ENCODE data around the gene ETV3L. TPM values are rescaled to one million over a fixed set of nuclear protein-coding genes. Genes with fewer than 3 reads are reported as not detected.

ETV3L gene
- total RNA-seq, 5 donors from 2014 or later (not counting 1 experiment from before 2014, with no cell fraction given) = not detected

DNA sequence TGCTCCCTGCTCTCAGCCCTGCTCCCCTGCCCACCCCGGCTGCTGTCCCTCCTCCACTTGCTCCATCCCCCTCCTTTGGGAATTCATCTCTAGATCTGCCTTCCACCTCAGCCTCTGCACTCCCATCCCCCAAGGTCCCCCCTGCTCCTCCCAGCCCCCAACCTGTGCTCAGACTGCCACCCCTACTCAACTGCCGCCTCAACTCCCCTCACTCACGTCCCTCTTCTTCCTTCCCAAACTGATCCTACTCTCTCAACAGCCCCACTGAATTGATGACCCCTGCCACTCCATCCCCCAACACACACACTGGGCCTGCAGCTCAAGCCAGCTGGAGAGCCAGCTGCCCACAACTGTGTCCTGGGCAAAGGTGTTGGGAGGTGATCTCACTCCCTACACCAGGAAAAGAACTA lies 15.8 kb upstream of the ETV3L start:
- no peak overlapping the region for H3K27ac ChIP-seq (ENCODE audit: low read length)
- ChIA-PET POLR2A (no interaction called here), CTCF (no interaction called here)
- H3K9me3 Mint-ChIP-seq = no peaks in the 10 kb centered on the region
- H3K27ac Mint-ChIP-seq = no peak overlapping the region
- peaks cover 8 to 10% of the 10 kb centered on the region in 2 experiments for H3K4me1 ChIP-seq (ENCODE audit: control insufficient read depth in 1 of 2, extremely low read depth in 1 of 2, insufficient read depth in 2 of 2, low read length in 2 of 2)
- no peaks in the 10 kb centered on the region for H3K36me3 ChIP-seq (ENCODE audit: control insufficient read depth in 2 of 2, extremely low read depth in 1 of 2, insufficient read depth in 1 of 2, low read length in 1 of 2)
- WGBS (ENCODE audit: insufficient coverage) = 77% methylated on average over 3 of the region's 3 CpGs
- no peaks in the 10 kb centered on the region for H3K36me3 Mint-ChIP-seq
- no peaks in the 10 kb centered on the region for H3K9me3 ChIP-seq
- H3K4me3 Mint-ChIP-seq = no peak overlapping the region
- DNase-seq (no peak), ATAC-seq (replicated peaks in 1 of 4) (no peak)
- peaks cover 4 to 9% (median 6%) of the 10 kb centered on the region in 3 donors for H3K4me1 Mint-ChIP-seq
- H3K27me3 ChIP-seq (replicated peaks in 1 of 2; ENCODE audit: control insufficient read depth in 2 of 2, extremely low read depth in 1 of 2, insufficient read depth in 2 of 2, low read length in 1 of 2) = peaks cover 0 to 27% of the 10 kb centered on the region in 2 experiments
- H3K4me3 ChIP-seq (ENCODE audit: control insufficient read depth in 1 of 2, extremely low read depth in 1 of 2, low read length in 1 of 2) = no peak overlapping the region
- peaks cover 7 to 11% of the 10 kb centered on the region in 2 donors for H3K27me3 Mint-ChIP-seq

DNA sequence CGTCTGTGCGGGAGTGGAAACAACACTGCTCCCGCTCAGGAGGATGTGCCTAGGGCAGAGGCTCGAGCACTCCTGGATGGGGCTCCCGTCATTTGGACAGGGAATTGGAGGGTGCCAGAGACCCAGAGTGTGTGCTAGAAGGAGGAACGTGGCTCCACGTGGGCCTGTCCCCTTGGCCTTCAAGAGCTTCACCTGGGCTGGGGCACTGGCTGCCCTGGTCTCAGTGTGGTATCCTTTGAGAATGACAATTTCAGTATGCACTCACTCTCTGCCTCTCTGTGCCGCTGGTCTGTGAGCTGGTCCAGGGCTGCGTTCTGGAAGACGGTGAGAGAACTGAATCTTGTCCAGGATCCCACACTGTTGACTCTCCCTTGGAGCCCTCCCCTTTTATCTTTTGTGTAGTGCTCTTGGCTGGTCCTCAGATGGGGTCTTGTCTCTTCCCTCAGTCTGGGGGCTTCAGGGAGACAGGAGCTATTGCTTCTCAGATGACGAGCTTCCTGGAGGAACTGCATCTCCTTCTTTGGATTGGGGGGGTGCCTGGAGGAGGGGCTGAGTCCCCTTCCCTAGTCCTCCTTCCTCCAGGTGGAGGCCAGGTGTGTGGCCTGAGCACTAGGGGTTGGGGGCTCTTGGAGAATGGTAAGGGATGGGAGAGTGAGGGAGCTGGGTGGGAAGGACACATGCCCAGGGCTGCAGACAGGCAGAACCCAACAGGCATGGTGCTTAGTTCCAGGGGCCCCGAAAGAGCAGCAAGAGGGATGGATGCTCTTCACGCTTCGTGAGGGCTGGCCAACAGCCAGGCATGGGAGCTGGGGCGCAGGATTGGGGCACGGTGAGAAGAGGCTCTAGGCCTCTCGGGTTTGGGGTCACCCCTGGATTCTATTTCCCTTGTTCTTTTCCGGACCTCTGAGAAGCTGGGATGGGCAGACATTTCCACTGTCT lies 14.8 kb upstream of the ETV3L start:
- H3K9me3 Mint-ChIP-seq = no peaks in the 10 kb centered on the region
- H3K4me3 ChIP-seq (ENCODE audit: control insufficient read depth in 1 of 2, extremely low read depth in 1 of 2, low read length in 1 of 2) = no peak overlapping the region
- no peaks in the 10 kb centered on the region for H3K36me3 Mint-ChIP-seq
- H3K27ac Mint-ChIP-seq = no peak overlapping the region
- ChIA-PET POLR2A (no interaction called here), CTCF (interaction anchor here in 1 of 2 donors (1.6 kb wide), 1 partner anchor 15 kb away, joined by 3 read pairs; the partner anchor contains the start of gene ETV3L)
- WGBS (ENCODE audit: insufficient coverage) = 84% methylated on average over 15 of the region's 18 CpGs
- no peaks in the 10 kb centered on the region for H3K36me3 ChIP-seq (ENCODE audit: control insufficient read depth in 2 of 2, extremely low read depth in 1 of 2, insufficient read depth in 1 of 2, low read length in 1 of 2)
- peaks cover 8 to 10% of the 10 kb centered on the region in 2 experiments for H3K4me1 ChIP-seq (ENCODE audit: control insufficient read depth in 1 of 2, extremely low read depth in 1 of 2, insufficient read depth in 2 of 2, low read length in 2 of 2)
- H3K27me3 Mint-ChIP-seq = peaks cover 11 to 12% of the 10 kb centered on the region in 2 donors
- DNase-seq (no peak), ATAC-seq (replicated peaks in 1 of 4) (no peak)
- no peak overlapping the region for H3K4me3 Mint-ChIP-seq
- peaks cover 4 to 9% (median 6%) of the 10 kb centered on the region in 3 donors for H3K4me1 Mint-ChIP-seq
- H3K27ac ChIP-seq (ENCODE audit: low read length) = no peak overlapping the region
- no peaks in the 10 kb centered on the region for H3K9me3 ChIP-seq
- peaks cover 0 to 31% of the 10 kb centered on the region in 2 experiments for H3K27me3 ChIP-seq (replicated peaks in 1 of 2; ENCODE audit: control insufficient read depth in 2 of 2, extremely low read depth in 1 of 2, insufficient read depth in 2 of 2, low read length in 1 of 2)

DNA sequence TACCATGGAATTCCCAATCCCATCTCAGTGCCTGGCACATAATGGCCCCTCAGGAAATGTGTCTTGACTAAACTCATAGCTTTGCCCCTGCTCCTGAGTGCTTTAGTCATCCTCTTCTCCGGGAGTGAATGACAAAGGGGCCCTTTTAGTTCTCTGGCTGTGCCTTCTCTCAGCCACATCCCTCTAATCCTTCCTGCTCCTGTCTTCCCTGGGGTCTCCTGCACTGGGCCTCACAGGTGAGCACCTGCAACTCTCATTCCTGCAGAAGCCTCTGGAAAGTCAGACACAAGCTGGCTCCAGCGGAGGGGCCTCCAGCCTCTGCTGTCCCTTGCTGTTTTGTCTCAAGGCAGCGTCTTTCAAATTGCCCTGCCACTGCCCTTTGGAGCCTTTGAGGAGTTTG lies 14.0 kb upstream of the ETV3L start:
- H3K27me3 ChIP-seq (replicated peaks in 1 of 2; ENCODE audit: control insufficient read depth in 2 of 2, extremely low read depth in 1 of 2, insufficient read depth in 2 of 2, low read length in 1 of 2) = peaks cover 0 to 38% of the 10 kb centered on the region in 2 experiments
- H3K4me3 ChIP-seq (ENCODE audit: control insufficient read depth in 1 of 2, extremely low read depth in 1 of 2, low read length in 1 of 2) = no peak overlapping the region
- Mint-ChIP-seq H3K4me1 (peaks cover 4 to 9% (median 6%) of the 10 kb centered on the region in 3 donors), H3K27me3 (peaks cover 16 to 19% of the 10 kb centered on the region in 2 donors), H3K36me3 (no peaks in the 10 kb centered on the region), H3K9me3 (no peaks in the 10 kb centered on the region), H3K27ac (no peak overlapping the region), H3K4me3 (no peak overlapping the region)
- peaks cover 8 to 10% of the 10 kb centered on the region in 2 experiments for H3K4me1 ChIP-seq (ENCODE audit: control insufficient read depth in 1 of 2, extremely low read depth in 1 of 2, insufficient read depth in 2 of 2, low read length in 2 of 2)
- DNase-seq = no peak
- CTCF ChIA-PET = interaction anchor here in 1 of 2 donors (1.6 kb wide), 1 partner anchor 14 kb away, joined by 3 read pairs; the partner anchor contains the start of gene ETV3L
- H3K9me3 ChIP-seq = no peaks in the 10 kb centered on the region
- no peak for ATAC-seq (replicated peaks in 1 of 4)
- 50% methylated on average over 1 of the region's 3 CpGs for WGBS (ENCODE audit: insufficient coverage)
- H3K27ac ChIP-seq (ENCODE audit: low read length) = no peak overlapping the region
- H3K36me3 ChIP-seq (ENCODE audit: control insufficient read depth in 2 of 2, extremely low read depth in 1 of 2, insufficient read depth in 1 of 2, low read length in 1 of 2) = no peaks in the 10 kb centered on the region
- POLR2A ChIA-PET = no interaction called here

DNA sequence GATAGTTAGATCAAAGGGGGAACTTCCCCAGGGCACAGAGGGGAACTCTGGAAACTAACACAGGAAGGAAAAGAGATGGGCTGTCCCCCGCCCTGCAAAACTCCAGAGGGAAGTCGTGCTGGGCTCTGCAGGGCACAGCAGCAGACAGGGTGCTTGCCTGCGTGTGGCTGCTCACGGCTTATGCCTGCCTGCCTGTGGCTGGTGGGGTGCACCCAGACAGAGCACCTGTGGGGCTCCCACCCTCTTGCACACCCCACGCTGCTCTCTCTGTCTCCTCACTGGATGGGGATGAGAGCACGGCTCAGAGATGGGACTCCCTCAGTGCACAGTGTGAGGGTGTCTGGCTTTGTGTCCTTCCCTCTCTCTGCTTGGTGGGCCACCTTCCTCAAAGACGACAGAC lies 13.5 kb upstream of the ETV3L start:
- Mint-ChIP-seq H3K27ac (no peak overlapping the region), H3K4me3 (no peak overlapping the region), H3K36me3 (no peaks in the 10 kb centered on the region), H3K27me3 (peaks cover 22 to 24% of the 10 kb centered on the region in 2 donors), H3K9me3 (no peaks in the 10 kb centered on the region), H3K4me1 (peaks cover 4 to 9% (median 6%) of the 10 kb centered on the region in 3 donors)
- no peak overlapping the region for H3K27ac ChIP-seq (ENCODE audit: low read length)
- H3K36me3 ChIP-seq (ENCODE audit: control insufficient read depth in 2 of 2, extremely low read depth in 1 of 2, insufficient read depth in 1 of 2, low read length in 1 of 2) = no peaks in the 10 kb centered on the region
- 58% methylated on average over 4 of the region's 7 CpGs for WGBS (ENCODE audit: insufficient coverage)
- no peak overlapping the region for H3K4me3 ChIP-seq (ENCODE audit: control insufficient read depth in 1 of 2, extremely low read depth in 1 of 2, low read length in 1 of 2)
- H3K9me3 ChIP-seq = no peaks in the 10 kb centered on the region
- H3K27me3 ChIP-seq (replicated peaks in 1 of 2; ENCODE audit: control insufficient read depth in 2 of 2, extremely low read depth in 1 of 2, insufficient read depth in 2 of 2, low read length in 1 of 2) = peaks cover 0 to 40% of the 10 kb centered on the region in 2 experiments
- CTCF ChIA-PET = interaction anchor here in 1 of 2 donors (0.6 kb wide), 1 partner anchor 40 kb away, joined by 3 read pairs; no protein-coding TSS in a partner anchor
- DNase-seq = no peak
- no peak for ATAC-seq (replicated peaks in 1 of 4)
- POLR2A ChIA-PET = no interaction called here
- H3K4me1 ChIP-seq (ENCODE audit: control insufficient read depth in 1 of 2, extremely low read depth in 1 of 2, insufficient read depth in 2 of 2, low read length in 2 of 2) = peaks cover 8 to 10% of the 10 kb centered on the region in 2 experiments

DNA sequence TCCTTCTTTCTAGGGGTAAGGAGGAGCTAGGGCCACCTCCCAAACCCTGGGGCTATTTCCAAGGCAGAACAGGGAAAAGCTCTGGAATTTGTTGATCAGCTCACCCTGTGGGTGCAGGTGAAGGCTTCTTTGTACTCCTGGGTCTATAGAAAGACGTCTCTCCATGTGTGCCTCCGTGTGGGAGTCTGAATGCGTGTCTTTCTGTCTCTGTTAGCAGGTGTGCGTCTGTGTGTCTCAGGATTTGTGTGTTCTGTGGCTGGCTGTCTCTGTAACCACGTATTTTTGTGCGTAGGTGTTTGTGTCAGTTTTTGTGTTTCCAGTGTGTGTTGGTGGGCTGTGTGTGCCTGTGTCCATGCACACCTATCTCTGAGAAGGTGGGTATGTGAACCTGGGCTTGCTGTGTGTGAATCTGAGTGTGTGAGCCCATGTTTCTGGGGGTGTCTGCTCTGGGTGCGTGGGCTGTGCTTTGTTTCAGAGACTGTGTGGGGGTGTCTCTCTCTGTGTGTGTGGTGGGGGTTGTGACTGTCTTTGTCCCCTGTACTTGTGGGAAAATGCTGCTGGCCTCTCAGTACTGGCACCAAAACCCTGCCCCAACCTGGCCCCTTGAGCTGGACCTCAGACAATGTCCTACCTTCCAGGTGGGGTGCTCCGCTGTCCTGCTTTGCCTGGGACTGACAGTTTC lies 12.7 kb upstream of the ETV3L start:
- 61% methylated on average over 8 of the region's 8 CpGs for WGBS (ENCODE audit: insufficient coverage)
- H3K4me1 Mint-ChIP-seq = peaks cover 0 to 4% (median 0%) of the 10 kb centered on the region in 3 donors
- peaks cover 3% of the 10 kb centered on the region in 2 experiments for H3K4me1 ChIP-seq (ENCODE audit: control insufficient read depth in 1 of 2, extremely low read depth in 1 of 2, insufficient read depth in 2 of 2, low read length in 2 of 2)
- no peak overlapping the region for H3K4me3 Mint-ChIP-seq
- ATAC-seq (replicated peaks in 1 of 4) (no peak), DNase-seq (no peak)
- ChIA-PET CTCF (interaction anchor here in 1 of 2 donors (0.6 kb wide), 1 partner anchor 39 kb away, joined by 3 read pairs; no protein-coding TSS in a partner anchor), POLR2A (interaction anchor here in 1 of 2 donors (0.6 kb wide), 1 partner anchor 44 kb away, joined by 5 read pairs; no protein-coding TSS in a partner anchor)
- H3K36me3 Mint-ChIP-seq = no peaks in the 10 kb centered on the region
- no peaks in the 10 kb centered on the region for H3K9me3 Mint-ChIP-seq
- no peak overlapping the region for H3K27ac ChIP-seq (ENCODE audit: low read length)
- peaks cover 29 to 31% of the 10 kb centered on the region in 2 donors for H3K27me3 Mint-ChIP-seq
- H3K36me3 ChIP-seq (ENCODE audit: control insufficient read depth in 2 of 2, extremely low read depth in 1 of 2, insufficient read depth in 1 of 2, low read length in 1 of 2) = no peaks in the 10 kb centered on the region
- H3K27me3 ChIP-seq (replicated peaks in 1 of 2; ENCODE audit: control insufficient read depth in 2 of 2, extremely low read depth in 1 of 2, insufficient read depth in 2 of 2, low read length in 1 of 2) = peaks cover 0 to 48% of the 10 kb centered on the region in 2 experiments
- no peak overlapping the region for H3K4me3 ChIP-seq (ENCODE audit: control insufficient read depth in 1 of 2, extremely low read depth in 1 of 2, low read length in 1 of 2)
- no peak overlapping the region for H3K27ac Mint-ChIP-seq
- H3K9me3 ChIP-seq = no peaks in the 10 kb centered on the region

Measured in T-cell (primary cell).